ENCODE measurements around the gene RFX3.
A peak's percentile ranks its signal among the peaks of the same experiment; 100 is the strongest.

RFX3 gene

DNA sequence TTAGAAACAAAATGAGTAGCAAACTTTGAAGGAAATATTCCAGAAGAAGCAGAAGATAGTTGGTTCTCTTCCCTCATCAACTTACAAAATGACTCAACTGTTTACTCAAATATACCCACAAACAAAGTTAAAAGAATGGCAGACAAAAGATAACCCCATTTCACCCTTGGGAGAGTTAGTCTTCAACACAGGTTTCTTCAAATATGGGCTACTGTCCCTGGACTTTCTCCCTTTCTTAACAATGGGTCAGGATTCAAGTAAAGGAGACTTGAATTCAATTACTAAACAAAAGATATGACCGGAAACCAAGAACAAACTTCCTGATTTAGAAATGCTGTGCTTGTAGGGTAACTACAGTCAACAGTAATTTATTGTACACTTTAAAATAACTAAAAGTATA lies 14.2 kb downstream of the RFX3 start:
- no peak for DNase-seq

DNA sequence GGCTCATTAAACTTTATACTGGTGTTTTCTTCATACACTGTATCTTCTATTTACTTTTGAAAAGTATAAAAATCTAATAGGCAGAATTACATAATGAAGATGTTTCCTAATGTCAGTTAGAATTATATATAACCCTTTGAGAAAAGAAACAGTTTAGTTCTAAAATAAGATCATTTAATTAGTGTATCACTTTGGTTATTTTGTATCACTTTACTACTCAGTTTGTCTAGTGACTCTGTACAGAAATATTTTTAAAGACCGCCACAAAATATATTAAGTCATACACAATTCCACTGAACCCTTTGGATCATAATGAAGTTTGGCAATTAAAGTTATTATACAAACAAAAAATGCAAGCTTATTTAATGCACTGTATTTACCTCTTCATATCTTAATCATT lies 15.0 kb downstream of the RFX3 start:
- no peak for DNase-seq

DNA sequence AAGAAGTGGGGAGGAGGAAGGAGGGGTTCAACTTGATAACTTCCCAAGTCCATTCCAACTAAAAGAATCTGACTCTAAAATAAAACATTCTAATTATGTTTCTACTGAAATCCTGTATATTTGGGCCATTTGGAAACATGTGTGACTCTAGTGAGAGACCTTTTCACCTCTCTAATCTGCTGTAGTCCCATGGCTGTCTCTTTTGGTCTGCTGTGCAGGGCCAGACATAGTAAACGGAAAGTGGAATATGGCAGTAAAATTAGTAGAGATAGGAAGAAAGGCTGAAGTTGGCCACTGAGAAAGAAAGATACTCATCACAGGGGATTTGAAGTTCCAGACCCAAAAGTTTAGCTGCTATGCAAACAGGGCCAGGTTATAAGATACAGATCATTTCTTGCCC lies 15.9 kb downstream of the RFX3 start:
- DNase-seq: no peak

DNA sequence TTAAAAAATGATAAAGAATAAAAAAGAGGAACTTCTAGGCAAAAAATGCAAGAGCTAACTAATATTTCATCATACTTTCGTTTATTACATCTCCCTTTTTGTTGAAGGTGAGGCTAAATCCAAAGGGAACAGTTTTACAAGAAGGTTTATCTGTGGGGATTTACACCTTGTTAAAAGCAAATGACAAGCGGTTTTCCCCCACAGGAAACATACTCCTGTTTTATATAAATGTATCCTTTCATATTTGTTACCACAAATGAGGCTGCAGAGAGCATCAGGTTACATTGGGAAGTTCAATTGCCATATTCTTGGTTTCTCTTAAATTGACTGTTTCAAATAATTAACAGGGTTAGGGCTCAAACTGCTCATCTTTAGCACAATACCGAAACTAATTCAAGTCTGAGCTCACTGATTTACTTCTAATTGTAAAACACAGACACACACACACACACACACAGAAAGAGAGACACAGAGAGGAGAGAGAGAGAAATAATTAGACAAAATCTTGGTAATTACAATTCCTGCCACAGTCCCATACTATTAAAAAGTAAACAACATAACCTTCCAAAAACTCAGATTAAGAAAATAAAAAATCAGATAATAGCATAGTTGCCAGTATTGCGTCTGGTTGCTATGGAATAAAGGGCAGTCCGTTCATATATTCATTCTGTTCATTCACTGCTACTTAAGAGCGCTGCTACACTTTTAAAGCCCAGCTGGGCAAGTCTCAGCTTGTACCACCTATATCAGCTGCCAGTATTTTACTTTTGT lies 17.1 kb downstream of the RFX3 start:
- DNase-seq: peak; percentile 45

DNA sequence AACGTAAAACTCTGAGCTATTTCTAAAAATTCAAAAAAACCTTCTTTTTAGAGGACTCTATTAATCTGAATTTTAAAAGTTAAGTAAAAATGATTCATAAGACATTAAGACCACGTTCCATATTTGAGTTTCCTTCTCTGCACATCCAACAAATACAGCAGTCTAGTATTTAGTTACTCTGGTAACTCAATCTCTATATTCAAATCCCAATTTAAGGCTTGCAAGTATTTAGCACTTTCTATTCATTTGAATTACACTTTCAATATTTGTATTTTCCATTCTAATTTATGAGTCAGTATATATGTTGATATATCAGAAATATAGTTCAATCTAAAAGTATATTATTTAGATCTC lies 17.7 kb downstream of the RFX3 start:
- DNase-seq: no peak

DNA sequence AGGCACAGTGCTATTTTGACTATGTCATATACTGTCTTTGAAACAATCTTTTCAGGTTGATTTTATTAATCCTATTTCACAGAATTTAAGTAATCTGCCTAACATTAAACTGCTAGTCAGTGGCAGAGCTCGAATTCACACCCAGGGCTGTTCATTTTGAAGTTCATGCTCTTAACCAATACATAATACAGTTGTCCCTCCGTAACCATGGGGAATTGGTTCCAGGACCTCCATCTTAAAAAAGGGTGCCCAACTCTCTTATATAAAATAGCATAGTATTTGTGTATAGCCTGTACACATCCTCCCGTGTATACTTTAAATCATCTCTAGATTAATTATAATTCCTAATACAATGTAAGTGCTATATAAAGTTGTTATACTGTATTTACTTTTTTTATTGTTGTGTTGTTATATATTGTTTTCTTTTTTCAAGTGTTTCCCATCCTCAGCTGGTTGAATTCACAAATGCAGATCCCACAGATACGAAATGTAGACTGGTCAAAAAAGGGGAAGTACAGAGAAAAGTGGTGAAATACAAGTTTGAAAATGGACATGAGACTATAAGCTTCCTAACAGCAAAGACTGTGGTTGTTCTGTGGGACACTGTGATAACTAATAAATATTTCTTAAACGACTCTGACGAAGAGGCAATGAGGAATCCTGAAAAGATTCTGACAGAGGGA lies 18.3 kb downstream of the RFX3 start:
- DNase-seq: no peak

DNA sequence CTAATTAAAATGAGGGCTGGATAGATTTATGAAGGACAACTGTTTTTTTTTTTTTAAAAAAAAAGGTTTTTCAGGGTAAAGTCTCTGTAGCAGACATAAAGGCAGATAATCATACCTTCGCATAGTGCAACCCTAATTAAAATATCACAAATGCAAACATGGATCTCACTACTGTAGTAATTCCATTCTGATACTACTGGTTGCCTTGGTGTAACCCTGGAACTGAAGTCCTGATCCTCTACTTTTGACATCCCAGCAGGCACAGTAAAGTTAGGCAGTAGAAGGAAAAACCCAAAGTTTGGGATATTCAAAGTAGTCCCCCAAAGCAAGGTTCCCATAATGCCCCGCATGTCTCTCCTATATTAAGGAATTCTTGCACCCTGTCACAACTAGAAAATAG lies 19.6 kb downstream of the RFX3 start:
- DNase-seq: no peak

DNA sequence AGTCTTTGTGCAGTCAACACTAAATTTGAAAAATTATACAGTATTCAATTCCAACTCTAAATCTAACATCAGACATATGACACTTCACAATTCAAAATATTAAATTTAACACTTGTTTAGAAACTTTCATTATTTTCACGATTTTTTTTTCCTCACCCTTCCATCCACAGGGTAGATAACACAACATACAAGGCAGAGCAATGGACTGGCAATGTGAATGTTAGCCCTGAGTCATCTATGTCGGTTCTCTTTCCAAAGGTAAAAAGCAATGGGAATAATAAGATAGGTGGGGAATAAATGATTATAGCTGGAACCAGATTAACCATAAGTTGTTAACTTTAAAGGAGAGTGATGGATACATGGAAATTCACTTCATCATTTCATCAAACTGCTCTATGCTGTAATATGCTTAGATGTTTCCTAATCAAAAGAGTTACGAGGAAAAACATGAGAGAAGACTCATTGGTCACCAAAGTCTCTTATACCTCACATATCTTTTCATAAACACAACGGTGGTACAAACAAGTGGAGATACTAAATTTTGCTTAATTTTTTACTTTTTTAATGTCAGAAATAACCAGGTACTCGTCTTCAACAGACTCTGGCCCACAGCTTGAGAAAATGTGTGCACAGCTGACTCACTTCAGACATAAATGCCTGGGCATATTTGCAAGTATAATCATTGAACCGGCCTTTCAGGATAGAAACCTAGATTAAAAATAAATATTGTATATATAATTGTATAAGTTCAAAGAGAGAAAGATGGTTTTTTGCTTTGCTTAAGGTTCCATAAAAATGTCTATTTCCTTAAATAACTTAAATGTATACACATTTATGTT lies 23.0 kb downstream of the RFX3 start:
- DNase-seq: no peak

DNA sequence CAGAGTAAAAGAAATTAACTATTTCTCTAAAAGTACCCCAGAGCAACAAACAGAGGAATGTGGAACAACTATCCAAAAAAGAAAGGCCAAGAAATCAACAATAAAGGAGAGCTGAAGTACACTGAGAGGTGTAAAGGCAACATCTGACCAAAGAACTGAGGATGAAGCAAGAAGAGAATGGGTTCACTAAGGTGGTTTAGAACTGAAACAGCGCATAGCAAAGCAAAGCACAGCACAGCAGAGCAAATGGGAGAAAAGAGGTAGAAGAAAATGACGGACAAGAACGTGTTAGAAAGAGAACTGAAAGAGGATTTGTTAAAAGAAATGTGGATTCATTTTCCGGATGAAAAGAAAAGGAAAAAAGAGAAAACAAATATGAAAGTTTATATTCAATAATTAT lies 25.8 kb downstream of the RFX3 start:
- no peak for DNase-seq

DNA sequence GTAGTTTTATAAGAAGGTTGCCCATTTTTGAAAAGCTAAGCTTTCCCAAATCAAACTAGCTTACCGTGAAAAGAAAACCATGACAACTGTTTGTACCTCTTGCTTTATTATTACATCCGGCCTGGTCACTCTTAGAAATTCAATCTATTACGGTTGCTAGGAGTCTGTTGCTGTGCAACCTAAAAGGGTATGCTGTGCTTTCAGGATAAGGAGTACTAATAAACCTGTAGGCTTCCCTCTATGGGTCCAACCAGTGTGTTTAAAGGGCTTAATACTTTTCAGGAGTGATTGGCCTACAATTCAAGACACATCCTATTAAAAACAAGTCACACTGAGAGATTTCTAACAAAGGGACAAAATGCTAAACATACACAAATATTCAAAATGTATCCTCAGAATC lies 27.1 kb downstream of the RFX3 start:
- DNase-seq: no peak

DNA sequence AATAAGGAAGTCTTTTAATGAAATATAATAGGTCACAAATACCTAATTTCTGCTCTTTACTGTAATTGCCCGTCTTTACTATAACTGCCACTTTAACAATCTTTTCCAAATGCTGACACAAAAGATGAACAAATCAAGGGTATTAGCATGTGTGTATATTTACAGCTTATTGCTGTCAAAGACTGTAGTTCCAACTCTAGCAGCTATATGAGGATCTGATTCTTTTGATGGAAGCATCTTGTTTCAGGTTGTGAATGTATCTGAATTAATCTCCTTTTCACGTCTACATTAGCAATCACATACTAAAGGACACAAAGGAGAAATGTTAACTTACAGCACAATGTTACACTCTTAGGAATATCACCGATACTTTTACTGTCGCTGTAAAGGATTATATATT lies 27.9 kb downstream of the RFX3 start:
- DNase-seq: no peak

DNA sequence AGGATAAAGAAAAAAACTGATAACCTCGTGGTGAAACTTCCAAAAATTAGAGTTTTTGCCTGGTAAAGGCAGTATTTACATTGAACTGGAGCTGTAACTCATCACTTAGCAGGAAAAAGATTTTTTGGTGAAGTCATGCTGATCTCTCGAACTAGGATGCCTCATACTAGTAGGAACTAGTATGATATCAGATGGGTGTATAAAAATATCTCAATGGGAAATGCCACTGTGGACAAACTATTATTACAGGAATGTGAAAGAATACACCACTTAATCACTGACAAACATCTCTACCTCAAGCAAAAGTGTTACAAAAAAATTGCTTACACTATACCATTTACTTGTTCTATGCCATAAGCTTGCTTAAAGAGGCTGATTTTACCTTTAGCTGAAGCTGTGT lies 28.4 kb downstream of the RFX3 start:
- DNase-seq: no peak

DNA sequence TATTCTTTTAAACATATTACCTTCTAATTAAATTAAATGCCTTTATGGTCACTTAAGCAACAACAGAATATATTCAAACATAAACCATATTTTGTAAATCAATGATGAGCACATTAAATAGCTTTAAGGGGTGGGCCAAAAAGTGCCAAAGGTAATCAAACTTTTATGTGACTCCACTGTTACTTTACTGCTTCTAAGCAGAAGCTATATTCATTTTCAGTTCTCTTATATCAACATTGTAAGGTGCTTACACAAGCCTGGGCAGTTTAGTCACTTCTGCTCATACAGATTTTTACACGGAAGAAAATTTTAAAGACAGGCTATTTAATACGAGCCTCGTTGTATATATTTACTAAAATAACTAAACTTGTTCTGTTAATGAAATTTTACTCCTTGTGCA lies 29.9 kb downstream of the RFX3 start:
- DNase-seq: no peak

DNA sequence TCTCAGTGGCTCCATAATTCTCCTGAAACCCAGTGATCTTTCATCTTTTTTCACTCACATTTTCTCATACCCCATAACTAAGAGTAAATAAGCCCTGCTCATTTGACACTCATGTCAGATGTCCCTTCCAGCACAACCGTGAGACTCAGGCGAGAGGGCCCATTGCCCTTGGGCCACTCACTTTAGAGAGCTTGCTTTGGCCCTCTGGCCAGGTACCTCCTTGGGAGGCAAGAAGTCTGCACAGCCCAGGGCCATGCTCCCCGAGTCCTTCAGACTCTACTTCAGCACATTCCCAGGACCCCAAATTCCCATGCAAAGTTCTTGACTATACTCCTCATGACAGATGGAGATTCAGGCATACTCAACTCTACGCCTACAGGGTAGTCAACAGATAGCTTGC lies 33.6 kb downstream of the RFX3 start:
- no peak for DNase-seq

DNA sequence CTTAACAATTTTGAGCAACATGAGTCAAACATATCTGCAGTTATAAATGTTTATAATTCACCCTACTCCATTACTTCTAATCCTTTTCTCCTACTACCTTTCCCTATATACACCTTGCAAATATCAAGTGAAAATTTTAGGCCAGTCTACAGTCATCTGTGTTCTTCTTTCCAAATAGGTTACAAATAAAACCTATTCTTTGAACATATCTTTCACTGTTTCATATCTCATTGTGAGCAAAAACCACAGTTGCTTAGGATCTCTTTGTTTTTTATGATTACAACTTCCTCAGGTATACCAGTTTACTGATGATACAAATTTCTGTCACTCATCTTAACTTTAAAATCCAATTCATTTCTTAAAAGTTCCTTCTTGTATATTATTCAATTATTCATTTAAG lies 34.4 kb downstream of the RFX3 start:
- DNase-seq: no peak

DNA sequence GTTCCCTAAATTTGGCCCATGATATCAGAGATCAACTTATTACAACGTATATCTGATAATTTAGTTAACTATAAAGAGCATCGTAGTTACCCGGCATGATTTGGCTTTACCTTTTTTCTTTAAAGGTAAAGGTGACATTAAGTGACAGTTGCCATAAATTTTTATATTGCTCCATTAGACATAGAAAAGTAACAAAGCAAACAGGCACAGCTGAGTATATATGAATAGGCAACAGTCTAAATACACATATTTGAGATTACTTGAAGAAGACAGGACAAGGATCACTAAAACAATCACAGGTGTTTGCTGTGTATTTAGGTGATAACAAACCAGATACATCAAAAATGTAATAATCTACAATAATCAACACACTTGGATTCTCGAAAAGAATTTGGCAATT lies 34.8 kb downstream of the RFX3 start:
- no peak for DNase-seq

DNA sequence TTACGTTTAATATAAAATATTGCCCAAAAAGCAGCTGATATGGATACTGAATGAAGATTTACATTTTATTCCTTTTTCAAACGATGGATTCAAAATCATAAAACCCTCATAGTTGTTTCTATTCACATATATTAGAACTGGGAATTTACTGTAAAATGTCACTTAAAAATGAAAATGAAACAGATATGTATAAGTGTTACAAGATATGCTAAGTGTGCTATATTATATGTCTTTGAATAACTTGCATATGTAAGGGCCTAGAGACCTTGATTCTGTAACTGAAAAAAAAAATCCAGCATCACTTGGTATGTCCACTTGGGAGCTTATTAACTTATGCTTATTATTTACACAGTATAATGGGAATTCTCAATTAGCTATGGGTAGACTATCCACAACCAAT lies 43.2 kb downstream of the RFX3 start:
- DNase-seq: no peak

DNA sequence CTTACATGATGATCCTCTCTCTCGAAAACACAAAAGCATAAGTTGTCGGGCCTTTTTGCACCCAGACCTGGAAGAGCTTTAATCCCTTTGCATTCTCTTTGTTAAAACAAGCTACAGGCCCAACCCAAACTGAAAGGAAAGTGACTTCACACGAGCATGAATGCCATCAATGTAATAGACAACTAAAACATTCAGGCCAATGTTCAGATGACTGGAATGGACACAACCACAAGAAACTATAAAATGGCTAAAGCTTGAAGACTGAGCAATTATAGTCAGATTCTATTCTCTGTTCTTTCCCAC lies 45.5 kb downstream of the RFX3 start:
- DNase-seq: no peak

DNA sequence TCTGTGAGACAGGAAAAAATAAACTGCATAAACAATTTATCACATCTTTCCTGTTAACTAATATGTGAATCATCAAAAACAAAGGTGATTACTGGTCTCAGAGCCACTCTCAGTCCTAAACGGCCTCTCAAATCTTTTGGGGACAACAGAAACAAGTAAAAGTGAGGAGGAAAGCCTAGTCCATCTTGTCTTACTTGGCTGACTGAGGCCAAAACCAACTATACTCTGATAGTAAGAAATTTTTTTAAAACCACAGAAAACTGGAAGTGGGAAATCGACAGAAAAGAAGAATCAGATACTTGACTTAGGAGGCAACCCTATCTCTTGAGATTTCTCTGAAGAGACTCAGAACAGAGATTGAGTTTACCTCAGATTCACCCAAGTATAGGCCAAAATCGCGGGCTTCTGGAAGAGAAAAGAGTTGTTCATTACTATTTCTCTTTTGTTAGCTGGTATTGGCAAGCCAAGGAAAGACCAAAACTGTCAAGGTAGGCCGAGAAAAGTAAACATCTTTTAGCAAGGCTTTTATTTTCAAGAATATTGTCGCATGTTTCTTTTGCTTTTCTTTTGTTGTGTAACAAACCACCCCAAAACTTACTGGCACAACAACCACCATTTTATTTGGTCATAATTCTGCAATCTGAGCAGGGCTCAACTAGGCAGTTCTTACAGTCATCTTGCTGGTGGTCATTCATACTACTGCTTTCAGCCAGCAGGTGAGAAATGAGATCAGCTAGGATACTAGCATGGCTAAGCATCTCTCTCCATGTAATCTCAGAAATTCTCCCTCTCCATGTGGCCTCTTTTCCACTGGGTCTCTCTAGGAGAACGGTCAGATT lies 46.1 kb downstream of the RFX3 start:
- DNase-seq: no peak

DNA sequence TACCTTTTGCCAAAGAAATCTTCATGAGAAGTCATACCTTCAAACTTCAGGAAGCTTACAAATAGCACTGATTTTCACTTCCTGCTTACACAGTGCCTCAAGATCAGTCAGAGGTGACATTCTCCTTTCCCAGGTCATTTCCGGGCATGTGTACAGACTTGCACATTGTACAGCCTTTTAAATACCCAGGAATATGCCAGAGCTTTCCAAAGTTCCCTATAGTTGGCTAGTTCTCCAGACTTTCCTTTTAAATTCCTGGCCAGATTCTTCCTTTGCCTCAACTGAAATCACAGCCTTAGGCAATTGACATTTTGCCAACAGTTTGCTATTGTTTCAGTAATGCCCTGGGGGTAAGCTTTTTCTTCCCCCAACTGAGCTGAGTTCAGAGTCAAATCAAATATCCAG lies 47.2 kb downstream of the RFX3 start:
- DNase-seq: no peak

DNA sequence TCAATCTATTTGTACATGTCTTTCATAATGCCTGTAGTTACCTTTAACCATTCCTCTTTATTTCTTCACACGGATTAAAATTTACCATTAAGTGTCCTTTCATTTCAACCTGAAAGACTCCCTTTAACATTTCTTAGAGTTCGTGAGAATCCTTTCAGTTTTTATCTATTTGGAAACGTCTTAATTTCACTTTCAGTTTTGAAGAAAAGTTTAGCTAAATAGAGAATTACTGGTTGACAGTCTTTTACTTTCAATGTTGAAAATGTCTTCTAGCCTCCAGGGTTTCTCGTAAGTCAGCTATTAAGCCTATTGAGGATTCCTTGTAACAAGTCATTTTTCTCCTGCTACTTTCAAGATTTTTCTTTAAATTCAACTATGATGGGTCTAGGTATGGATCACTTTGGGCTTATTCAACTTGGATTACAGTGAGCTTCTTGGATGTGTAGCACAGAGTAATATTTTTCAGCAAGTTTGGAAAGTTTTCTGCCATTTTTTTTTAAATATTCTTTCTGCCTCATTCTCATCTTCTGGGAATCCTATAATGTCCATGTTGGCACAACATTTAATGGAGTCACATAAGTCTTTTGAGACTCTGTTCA lies 48.5 kb downstream of the RFX3 start:
- no peak for DNase-seq

DNA sequence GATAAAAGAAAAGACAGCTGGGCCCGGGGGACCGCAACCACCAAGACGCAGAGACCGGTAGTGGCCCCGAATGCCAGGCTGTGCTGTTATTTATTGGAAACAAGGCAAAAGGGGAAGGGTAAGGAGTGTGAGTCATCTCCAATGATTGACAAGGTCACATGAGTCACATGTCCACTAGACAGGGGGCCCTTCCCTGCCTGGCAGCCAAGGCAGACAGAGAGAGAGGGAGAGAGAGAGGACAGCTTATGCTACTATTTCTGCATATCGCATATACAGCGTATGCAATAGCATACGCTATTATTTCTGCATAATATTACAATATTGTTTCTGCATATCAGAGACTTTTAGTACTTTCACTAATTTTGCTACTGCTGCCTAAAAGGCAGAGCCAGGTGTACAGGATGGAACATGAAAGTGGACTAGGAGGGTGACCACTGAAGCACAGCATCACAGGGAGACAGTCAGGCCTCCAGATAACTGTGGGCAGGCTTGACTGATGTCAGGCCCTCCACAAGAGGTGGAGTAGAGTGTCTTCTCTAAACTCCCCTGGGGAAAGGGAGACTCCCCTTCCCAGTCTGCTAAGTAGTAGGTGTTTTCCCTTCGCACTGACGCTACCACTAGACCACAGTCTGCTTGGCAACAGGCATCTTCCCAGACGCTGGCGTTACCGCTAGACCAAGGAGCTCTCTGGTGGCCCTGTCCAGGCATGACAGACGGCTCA lies 50.3 kb downstream of the RFX3 start:
- DNase-seq: no peak
